HepG2 (cell line): Measurements from ENCODE around the gene MRPL54. TPM values are rescaled to one million over a fixed set of nuclear protein-coding genes. Genes with fewer than 3 reads are reported as not detected.

Experiments
- BATF2 ChIP-seq: sonication (generic); formaldehyde crosslinking; IDR thresholded peaks from 2 replicates; pipeline ENCODE4 v1.8.0; 2022; ENCODE audit warnings: mild to moderate bottlenecking, missing genetic modification reagents, moderate library complexity
- FOXA3 ChIP-seq: IDR thresholded peaks from 2 replicates; pipeline ENCODE4 v1.6.1; 2016; ENCODE audit warnings: missing genetic modification reagents, missing compliant biosample characterization
- HOXA7 ChIP-seq: sonication (generic); formaldehyde crosslinking; IDR thresholded peaks from 2 replicates; pipeline ENCODE4 v1.8.1; 2022; ENCODE audit warnings: mild to moderate bottlenecking, missing genetic modification reagents, moderate library complexity
- MLLT10 ChIP-seq: sonication (generic); formaldehyde crosslinking; IDR thresholded peaks from 2 replicates; pipeline ENCODE4 v1.4.0; 2020; ENCODE audit warnings: missing genetic modification reagents
- NKX3-1 ChIP-seq: sonication (generic); formaldehyde crosslinking; IDR thresholded peaks from 2 replicates; pipeline ENCODE4 v1.5.0; 2020; ENCODE audit warnings: missing genetic modification reagents
- SCMH1 ChIP-seq: sonication (generic); formaldehyde crosslinking; IDR thresholded peaks from 2 replicates; pipeline ENCODE4 v1.9.0; 2021; ENCODE audit warnings: missing genetic modification reagents, mild to moderate bottlenecking, borderline replicate concordance
- TOPORS ChIP-seq: sonication (generic); formaldehyde crosslinking; IDR thresholded peaks from 2 replicates; pipeline ENCODE4 v1.8.0; 2023; ENCODE audit warnings: mild to moderate bottlenecking, missing genetic modification reagents
- WIZ ChIP-seq: sonication (generic); formaldehyde crosslinking; IDR thresholded peaks from 2 replicates; pipeline ENCODE4 v1.5.1; 2020; ENCODE audit warnings: mild to moderate bottlenecking, missing genetic modification reagents
- ZMYM3 ChIP-seq: sonication (generic); formaldehyde crosslinking; IDR thresholded peaks from 2 replicates; pipeline ENCODE4 v1.5.1; 2020; ENCODE audit warnings: mild to moderate bottlenecking, missing genetic modification reagents
- ZNF3 ChIP-seq: IDR thresholded peaks from 2 replicates; pipeline ENCODE4 v1.7.0; 2017; ENCODE audit warnings: inconsistent platforms
- ZNF510 ChIP-seq: sonication (generic); formaldehyde crosslinking; IDR thresholded peaks from 2 replicates; pipeline ENCODE4 v1.4.0; 2020; ENCODE audit warnings: low read depth, mild to moderate bottlenecking, missing genetic modification reagents
- ZNF724P ChIP-seq: sonication (generic); formaldehyde crosslinking; IDR thresholded peaks from 2 replicates; pipeline ENCODE4 v1.8.0; 2022; ENCODE audit warnings: missing genetic modification reagents, borderline replicate concordance
- ZUFSP ChIP-seq: sonication (generic); formaldehyde crosslinking; IDR thresholded peaks from 2 replicates; pipeline ENCODE4 v1.9.0; 2021; ENCODE audit warnings: missing genetic modification reagents, mild to moderate bottlenecking, borderline replicate concordance
- polyA plus RNA-seq, 8 experiments: library from polyadenylated mRNA; depleted of rRNA in 3 of 8; stranded (reverse) in 7 of 8; unstranded in 1 of 8; fragments of >200 nt; fragmentation: Illumina TruSeq in 4 of 8; extraction: Trizol in 4 of 8; gene quantifications; 2 replicates each; pipeline versions ENCODE4 v1.2.1 to v1.2.3, GENCODE V29; 2011 to 2016; ENCODE audit warnings: low read depth in 4 of 8, missing spikeins in 1 of 8, mixed read lengths in 1 of 8; ENCODE audit not compliant: insufficient read depth in 1 of 8
- total RNA-seq, 5 experiments: library from RNA; depleted of rRNA; stranded (reverse); fragments of >200 nt; fragmentation: Illumina TruSeq; extraction: Trizol; gene quantifications; 2 replicates each; pipeline ENCODE4 v1.2.3, GENCODE V29; 2016; ENCODE audit warnings: low read depth in 1 of 5
- TF ChIP-seq, protein P1 (sequence below): sonication (generic); formaldehyde crosslinking; IDR thresholded peaks from 2 replicates; pipeline ENCODE4 v1.4.0; 2020; ENCODE audit warnings: missing genetic modification reagents, borderline replicate concordance
- TF ChIP-seq, protein P2 (sequence below): sonication (generic); formaldehyde crosslinking; IDR thresholded peaks from 2 replicates; pipeline ENCODE4 v1.4.0; 2020; ENCODE audit warnings: mild to moderate bottlenecking, missing genetic modification reagents
- TF ChIP-seq, protein P3 (sequence below): sonication (generic); formaldehyde crosslinking; IDR thresholded peaks from 2 replicates; pipeline ENCODE4 v1.4.0; 2020; ENCODE audit warnings: missing genetic modification reagents, borderline replicate concordance

MRPL54 gene
- total and polyA plus RNA-seq, 2 of the 13 experiments (the other 11 are each of a cell fraction or from before 2014, with no cell fraction given): 36.8 to 66.9 TPM

GRCh38 chr19:3762501-3763459, at the start of gene MRPL54 (continued):
- TF ChIP-seq, protein P1, sequence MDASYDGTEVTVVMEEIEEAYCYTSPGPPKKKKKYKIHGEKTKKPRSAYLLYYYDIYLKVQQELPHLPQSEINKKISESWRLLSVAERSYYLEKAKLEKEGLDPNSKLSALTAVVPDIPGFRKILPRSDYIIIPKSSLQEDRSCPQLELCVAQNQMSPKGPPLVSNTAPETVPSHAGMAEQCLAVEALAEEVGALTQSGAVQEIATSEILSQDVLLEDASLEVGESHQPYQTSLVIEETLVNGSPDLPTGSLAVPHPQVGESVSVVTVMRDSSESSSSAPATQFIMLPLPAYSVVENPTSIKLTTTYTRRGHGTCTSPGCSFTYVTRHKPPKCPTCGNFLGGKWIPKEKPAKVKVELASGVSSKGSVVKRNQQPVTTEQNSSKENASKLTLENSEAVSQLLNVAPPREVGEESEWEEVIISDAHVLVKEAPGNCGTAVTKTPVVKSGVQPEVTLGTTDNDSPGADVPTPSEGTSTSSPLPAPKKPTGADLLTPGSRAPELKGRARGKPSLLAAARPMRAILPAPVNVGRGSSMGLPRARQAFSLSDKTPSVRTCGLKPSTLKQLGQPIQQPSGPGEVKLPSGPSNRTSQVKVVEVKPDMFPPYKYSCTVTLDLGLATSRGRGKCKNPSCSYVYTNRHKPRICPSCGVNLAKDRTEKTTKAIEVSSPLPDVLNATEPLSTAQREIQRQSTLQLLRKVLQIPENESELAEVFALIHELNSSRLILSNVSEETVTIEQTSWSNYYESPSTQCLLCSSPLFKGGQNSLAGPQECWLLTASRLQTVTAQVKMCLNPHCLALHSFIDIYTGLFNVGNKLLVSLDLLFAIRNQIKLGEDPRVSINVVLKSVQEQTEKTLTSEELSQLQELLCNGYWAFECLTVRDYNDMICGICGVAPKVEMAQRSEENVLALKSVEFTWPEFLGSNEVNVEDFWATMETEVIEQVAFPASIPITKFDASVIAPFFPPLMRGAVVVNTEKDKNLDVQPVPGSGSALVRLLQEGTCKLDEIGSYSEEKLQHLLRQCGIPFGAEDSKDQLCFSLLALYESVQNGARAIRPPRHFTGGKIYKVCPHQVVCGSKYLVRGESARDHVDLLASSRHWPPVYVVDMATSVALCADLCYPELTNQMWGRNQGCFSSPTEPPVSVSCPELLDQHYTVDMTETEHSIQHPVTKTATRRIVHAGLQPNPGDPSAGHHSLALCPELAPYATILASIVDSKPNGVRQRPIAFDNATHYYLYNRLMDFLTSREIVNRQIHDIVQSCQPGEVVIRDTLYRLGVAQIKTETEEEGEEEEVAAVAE (CRISPR knock-in tag): peak; percentile 57; the same call in 1 of the 2 replicates
- TF ChIP-seq ZNF510 (CRISPR knock-in tag) (no peak), NKX3-1 (CRISPR knock-in tag) (no peak), ZNF3 (CRISPR knock-in tag) (no peak), FOXA3 (no peak), TOPORS (0 out of 2 replicates have a peak, but pooled peaks have one; percentile 39), BATF2 (CRISPR knock-in tag) (no peak), MLLT10 (CRISPR knock-in tag) (no peak), ZMYM3 (CRISPR knock-in tag) (peak; percentile 83), WIZ (no peak), ZNF724P (CRISPR knock-in tag) (no peak), HOXA7 (CRISPR knock-in tag) (no peak), SCMH1 (CRISPR knock-in tag) (no peak), ZUFSP (CRISPR knock-in tag) (no peak)
- TF ChIP-seq, protein P2, sequence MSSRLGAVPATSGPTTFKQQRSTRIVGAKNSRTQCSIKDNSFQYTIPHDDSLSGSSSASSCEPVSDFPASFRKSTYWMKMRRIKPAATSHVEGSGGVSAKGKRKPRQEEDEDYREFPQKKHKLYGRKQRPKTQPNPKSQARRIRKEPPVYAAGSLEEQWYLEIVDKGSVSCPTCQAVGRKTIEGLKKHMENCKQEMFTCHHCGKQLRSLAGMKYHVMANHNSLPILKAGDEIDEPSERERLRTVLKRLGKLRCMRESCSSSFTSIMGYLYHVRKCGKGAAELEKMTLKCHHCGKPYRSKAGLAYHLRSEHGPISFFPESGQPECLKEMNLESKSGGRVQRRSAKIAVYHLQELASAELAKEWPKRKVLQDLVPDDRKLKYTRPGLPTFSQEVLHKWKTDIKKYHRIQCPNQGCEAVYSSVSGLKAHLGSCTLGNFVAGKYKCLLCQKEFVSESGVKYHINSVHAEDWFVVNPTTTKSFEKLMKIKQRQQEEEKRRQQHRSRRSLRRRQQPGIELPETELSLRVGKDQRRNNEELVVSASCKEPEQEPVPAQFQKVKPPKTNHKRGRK (CRISPR knock-in tag): no peak
- TF ChIP-seq, protein P3, sequence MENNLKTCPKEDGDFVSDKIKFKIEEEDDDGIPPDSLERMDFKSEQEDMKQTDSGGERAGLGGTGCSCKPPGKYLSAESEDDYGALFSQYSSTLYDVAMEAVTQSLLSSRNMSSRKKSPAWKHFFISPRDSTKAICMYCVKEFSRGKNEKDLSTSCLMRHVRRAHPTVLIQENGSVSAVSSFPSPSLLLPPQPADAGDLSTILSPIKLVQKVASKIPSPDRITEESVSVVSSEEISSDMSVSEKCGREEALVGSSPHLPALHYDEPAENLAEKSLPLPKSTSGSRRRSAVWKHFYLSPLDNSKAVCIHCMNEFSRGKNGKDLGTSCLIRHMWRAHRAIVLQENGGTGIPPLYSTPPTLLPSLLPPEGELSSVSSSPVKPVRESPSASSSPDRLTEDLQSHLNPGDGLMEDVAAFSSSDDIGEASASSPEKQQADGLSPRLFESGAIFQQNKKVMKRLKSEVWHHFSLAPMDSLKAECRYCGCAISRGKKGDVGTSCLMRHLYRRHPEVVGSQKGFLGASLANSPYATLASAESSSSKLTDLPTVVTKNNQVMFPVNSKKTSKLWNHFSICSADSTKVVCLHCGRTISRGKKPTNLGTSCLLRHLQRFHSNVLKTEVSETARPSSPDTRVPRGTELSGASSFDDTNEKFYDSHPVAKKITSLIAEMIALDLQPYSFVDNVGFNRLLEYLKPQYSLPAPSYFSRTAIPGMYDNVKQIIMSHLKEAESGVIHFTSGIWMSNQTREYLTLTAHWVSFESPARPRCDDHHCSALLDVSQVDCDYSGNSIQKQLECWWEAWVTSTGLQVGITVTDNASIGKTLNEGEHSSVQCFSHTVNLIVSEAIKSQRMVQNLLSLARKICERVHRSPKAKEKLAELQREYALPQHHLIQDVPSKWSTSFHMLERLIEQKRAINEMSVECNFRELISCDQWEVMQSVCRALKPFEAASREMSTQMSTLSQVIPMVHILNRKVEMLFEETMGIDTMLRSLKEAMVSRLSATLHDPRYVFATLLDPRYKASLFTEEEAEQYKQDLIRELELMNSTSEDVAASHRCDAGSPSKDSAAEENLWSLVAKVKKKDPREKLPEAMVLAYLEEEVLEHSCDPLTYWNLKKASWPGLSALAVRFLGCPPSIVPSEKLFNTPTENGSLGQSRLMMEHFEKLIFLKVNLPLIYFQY (CRISPR knock-in tag): no peak
